Measurements from ENCODE around the gene MRPL9. TPM values are rescaled to one million over a fixed set of nuclear protein-coding genes. Genes with fewer than 3 reads are reported as not detected.
A peak's percentile ranks its signal among the peaks of the same experiment; 100 is the strongest.

MRPL9 gene
- total RNA-seq, 1 donor from 2014 or later, result 26.3 TPM

DNA sequence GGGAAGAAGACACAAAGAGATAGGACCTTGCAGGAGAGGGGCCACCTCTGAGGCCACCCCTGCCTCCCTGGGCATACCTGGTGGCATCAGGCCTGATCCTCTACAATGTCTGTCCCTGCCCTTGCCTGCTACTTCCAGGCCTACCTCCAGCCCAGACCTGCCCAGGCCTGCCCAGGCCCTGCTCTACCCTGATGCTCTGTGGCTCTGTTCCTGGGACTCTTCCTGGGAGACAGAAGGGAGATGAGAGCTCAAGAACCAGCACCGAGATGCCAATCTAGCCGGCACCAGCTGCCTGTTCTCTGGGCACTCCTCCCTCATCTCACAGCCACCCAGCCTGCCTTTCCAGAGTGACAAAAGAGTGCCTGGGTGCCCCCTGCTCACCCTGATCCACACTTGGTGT, 49.4 kb downstream of the MRPL9 start:
- ATAC-seq (no peak), DNase-seq (ENCODE audit: low spot score) (no peak)

DNA sequence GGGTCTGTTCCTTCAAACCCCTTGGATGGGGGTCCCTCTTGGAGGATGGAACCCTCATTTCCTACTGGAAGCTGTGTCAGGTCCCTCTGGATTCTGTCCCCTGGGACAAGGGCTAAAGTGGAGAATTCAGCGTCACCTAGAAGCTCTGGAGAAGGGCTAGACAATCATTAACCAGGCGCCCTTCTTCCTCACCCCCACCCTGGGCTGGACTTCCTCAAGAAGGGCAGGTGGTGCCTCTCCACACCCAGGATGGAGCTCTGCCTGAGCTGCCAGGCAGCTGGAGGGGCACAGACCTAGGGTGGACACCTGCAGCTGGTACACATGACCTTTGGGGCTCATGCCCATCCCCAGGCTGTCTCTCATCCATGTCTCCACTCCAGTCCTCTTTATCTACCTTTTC, 50.3 kb downstream of the MRPL9 start:
- ATAC-seq (peak; percentile 15), DNase-seq (ENCODE audit: low spot score) (no peak)

DNA sequence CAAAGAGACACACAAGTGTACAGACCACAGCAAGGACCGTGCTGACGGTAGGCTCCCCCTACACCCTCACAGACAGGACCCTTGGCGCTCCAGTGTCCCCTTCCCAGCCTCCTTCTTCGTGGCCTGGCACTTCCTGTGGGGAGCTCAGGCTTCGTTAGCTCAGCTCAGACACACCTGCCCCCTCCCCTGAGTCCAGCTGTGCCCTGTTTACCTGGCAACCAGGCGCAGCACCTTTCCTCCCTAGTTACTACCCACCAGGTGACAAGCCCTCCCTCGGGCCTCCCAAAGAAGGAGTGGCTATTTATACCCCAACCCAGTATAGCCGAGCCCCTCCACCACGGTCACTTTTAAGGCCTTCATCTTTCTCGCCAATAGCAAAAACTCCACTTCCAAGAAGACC, 51.3 kb downstream of the MRPL9 start:
- no peak for ATAC-seq
- no peak for DNase-seq (ENCODE audit: low spot score)

DNA sequence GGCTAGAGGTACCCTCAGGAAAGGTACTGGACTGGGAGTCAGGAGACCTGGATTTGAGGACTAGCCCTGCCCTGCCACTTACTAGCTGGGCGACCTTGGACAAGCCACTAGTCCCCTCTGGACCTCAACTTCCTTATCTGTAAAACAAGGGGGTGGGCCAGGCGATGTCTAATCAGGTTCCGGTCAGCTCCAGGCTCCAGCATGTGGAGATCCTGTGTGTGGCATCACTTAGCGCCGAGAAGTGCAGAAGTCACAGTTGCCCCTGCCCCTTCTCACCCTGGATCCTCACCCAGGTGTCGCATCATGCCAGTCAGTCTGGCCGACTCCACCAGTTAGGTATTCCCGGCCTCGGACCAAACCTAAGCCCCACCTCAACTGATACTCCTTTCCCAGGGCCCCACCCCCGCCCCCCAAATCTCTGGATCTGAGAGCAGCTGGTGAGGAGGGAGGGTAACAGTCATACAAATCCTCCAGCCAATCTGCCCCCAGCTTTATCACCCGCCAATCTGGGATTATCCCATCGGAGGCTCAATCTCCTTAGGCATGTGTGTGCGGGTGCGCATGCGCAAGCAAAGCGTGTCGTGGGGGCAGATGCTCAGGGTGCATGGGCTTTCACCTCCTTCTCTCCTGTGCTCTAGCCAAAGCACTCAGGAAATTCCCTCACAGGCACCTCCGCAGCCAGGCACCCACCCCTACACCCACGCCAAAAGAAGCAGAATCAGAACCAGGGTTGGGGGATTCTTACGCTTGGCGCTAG, 52.1 kb downstream of the MRPL9 start:
- DNase-seq (ENCODE audit: low spot score) (no peak), ATAC-seq (no peak)

DNA sequence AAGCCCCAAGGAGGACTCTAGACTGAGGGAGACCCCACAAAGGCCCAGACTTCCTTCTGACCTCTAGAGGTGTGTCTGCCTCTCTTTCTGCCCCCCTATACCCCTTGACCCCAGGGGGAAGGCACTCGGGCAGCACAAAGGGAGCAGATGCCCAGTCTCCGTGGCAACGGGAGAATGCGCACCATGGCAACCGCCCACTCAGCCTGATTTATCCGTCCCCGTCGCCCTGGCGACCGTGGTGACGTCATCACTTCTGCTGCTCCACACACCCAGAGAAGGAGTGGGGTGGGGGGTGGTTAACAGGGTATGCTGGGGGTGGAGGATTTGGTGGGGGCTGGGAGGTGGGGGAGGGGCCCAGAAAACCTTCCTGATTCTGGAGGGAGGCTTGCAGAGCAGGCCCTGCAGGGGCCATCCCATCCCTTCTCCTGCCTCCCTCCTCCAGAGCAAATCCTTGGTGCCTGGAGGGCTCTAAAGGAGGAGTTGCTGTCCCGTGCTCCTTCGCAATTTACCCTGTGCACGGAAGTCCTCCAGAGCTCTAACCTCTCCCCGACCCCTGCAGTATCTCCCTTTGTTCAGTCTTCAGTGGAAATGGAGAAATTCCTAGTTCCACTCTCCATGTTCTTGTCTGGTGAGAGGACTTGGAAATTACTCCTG, 53.0 kb downstream of the MRPL9 start:
- DNase-seq (ENCODE audit: low spot score), result no peak
- no peak for ATAC-seq

Other genes with a start within 250 kb of the MRPL9 start
- gene TUFT1, start 223.2 kb downstream of the MRPL9 start, total RNA-seq, result 1.4 TPM
- gene SNX27, start 151.4 kb downstream of the MRPL9 start, total RNA-seq, result 15.6 TPM
- not detected for gene CELF3, start 46.7 kb downstream of the MRPL9 start, total RNA-seq
- not detected for gene RIIAD1, start 42.0 kb downstream of the MRPL9 start, total RNA-seq
- 2.2 TPM for gene TDRKH, start 27.0 kb upstream of the MRPL9 start, total RNA-seq
- gene LINGO4, start 41.9 kb upstream of the MRPL9 start, total RNA-seq, result 0.15 TPM
- 32.1 TPM for gene RORC, start 68.3 kb upstream of the MRPL9 start, total RNA-seq
- gene C2CD4D, start 76.3 kb upstream of the MRPL9 start, total RNA-seq, result not detected
- not detected for gene THEM5, start 90.2 kb upstream of the MRPL9 start, total RNA-seq
- gene THEM4, start 146.0 kb upstream of the MRPL9 start, total RNA-seq, result 9.3 TPM
- gene S100A10, start 230.4 kb upstream of the MRPL9 start, total RNA-seq, result 45.0 TPM

Measured in left lobe of liver (tissue), 2 donors.